HG02981 (cell line): Measurements from ENCODE around the gene AKAP13.
"Not testable (repeated sequence)": the region's sequence is repeated elsewhere in the genome, so short reads cannot be mapped to it uniquely, and the experiment has no call there.

Experiments
- ATAC-seq: cut with Tn5 transposase; IDR thresholded peaks from one replicate; pipeline ENCODE4 v1.9.1; 2021; ENCODE audit warnings: mild to moderate bottlenecking, moderate library complexity; ENCODE audit not compliant: unreplicated experiment

The AKAP13 gene

DNA sequence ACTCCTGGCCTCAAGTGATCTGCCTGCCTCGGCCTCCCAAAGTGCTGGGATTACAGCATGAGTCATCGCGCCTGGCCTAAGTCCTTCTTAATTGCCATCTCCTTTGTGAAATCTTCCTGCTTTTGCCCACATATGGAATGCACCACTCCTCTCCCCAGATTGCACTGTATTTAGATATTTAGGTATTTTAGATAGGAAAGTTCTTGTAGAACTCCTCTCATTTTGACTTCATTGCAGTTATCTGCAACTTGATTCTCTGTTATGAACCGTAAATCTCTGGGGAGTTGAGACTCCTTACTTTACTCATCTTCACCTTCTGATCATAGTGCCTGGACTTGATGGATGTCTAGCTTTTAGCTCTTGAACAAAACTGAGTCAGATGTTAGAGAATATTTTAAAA lies 150.7 kb downstream of the AKAP13 start:
- no peak for ATAC-seq

DNA sequence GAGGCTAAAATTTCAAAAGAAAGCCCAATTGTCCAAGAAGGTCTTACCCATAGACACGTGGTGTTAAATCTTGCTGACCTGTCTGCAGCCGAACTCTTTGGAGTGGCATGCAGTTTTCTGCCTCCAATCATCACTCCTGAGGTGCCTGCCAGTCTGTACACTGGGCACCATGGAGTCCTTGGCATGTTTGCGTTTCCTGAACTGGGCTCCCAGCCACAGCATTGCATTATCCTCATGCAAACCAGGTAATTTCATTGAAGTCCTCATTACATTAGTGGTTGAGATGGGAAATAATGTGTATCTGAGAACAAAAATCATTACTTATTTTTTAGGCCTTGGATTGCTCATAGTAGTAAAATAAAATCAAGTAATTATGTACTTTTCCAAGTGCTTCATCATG lies 152.3 kb downstream of the AKAP13 start:
- ATAC-seq: no peak

DNA sequence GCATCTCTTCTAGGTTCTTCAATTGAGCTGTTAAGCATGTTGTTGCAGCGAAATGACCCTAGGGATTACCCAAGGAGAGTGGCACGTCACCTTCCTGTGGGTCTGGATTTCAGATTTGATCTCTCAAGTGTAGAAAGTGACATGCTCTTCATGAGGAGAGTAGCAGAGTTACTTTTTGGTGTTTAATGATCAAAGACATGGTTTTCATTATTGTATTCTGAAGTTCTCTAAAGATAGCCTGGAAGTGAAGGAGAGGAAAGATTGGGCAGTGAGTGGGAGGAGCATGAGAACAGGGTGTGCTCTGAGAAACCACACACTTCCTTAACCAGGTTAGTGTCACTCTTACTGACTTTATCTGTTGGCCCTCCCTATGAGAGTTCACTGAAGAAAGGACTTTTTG lies 153.6 kb downstream of the AKAP13 start:
- peak; percentile 86 for ATAC-seq

DNA sequence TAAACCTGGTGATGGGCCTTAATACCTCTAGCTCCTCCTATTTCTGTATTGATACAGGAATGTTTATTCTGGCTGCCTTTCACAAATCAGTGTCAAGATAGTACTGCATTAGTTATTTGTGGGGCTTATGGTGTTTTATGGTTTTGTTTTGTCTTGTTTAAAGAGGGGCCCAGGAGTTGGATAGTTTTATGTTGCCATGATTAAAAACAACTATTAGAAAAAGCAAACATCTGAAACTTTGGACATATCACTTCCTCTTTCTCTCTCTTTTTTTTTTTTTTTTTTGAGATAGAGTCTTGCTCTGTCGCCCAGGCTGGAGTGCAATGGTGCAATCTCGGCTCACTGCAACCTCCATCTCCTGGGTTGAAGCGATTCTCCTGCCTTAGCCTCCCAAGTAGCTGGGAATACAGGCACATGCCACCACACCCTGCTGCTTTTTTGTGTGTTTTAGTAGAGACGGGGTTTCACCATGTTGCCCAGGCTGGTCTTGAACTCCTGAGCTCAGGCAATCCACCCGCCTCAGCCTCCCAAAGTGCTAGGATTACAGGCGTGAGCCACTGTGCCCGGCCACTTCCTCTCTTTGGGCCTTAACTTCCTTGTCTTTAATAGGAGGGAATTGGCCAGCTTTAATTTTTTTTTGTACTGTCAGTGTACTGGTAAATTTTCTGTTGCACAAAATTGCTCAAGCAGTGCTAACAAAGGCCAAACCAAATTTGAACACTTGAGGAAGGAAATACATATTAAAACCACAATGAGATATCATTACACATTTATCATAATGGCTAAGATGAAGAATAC lies 155.3 kb downstream of the AKAP13 start:
- not testable (repeated sequence) for ATAC-seq

DNA sequence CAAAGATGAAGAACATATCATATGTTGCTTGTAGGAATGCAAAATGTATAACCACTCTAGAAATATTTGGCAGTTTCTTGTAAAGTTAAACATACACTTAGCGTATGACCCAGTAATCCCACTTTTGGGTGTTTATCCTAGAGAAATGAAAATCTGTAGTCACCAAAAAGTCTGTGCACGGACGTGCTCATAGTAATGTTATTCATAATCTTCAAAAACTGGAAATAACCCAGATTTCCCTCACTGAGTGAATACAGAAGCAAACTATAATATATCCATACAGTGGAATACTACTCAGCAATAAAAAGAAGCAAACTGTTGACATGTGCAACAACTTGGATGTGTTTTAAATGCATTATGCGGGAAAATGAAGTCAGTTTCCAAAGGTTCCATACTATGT lies 155.9 kb downstream of the AKAP13 start:
- ATAC-seq: no peak

DNA sequence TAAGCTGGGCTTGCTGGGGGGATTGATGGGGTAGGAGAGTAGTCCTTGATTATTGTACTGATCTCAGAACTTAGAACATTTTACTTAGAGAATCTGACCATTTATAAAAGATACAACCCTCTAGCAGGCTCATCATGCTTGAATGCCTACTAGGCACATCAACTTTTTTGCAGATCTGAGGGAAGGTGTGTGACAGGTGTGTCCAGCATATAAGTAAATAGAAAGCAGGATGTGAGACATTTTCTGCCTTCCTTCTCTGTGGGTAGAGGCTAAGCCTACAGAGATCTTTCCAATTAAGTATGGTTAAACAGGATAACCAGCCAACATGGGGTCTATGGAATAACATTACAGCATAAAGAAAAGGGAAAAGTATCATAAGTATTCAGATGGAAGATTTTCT lies 159.1 kb downstream of the AKAP13 start:
- ATAC-seq: no peak

DNA sequence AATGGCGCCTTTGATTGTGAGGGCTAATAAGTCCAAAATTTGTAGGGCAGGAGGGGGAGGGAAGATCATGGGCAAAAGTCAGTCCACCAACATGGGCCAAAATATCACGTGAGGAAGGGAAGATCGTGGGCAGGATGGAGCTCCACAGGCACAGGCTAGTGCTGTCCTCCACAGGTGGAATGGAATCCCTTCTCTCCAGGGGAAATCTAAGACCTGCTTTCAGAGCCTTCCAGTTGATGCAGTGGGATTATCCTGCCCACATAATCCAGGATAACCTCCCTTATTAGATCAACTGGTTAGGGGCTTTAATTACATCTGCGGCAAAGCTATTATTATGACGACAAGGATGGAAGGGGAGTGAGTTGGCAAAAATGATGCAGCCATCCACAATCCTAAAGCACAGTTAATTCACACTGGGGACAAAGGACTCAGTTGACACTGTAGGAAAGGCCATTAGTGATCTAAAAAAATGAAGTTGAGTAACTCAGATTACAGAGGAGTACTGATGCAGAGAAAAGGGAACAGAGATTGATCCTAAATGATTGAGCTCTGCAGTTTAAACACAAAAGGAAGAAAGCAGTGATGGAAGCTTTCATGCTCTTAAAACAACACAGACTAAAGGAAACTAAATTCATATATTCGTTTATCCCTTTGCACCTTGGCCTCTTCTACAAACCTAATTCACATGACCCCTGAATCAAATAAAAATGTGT lies 159.8 kb downstream of the AKAP13 start:
- no peak for ATAC-seq

DNA sequence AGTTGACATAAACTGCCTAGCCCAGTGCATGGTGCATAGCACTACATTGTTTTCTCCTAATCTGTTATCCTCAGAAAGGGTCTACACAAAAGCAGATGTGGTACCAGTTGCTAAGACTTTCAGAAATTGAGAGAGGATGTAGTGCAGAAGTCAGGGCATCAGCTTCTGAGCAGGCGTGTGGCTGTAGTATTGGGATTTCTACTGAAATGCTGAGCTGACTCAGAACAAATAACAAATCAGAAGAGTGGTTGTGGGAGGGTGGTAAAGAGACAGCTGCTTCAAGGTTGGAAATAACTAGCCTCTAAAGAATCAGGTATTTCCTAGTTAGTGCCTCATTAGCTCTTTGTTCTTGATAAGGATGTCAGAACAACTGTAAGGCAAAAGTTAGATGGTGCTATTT lies 161.3 kb downstream of the AKAP13 start:
- peak; percentile 71 for ATAC-seq

DNA sequence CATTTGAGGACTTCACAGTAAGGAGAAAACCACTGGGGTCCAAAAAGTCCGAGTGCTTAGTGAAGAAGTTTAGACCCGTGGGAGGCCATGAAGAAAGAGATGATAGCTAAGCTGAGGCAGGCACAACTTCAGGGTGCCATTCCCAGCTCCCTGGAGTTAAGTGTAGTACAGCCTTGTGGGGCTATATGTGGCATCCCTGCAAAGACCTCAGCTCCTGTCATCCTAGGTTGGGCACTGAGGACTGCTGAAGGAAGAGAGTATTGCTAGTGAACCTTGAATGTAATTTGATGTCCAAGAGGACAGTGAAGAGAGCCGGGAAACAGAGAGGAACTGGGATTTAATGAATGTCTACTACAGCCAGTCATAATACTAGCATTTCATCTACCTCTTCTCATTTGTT lies 162.1 kb downstream of the AKAP13 start:
- ATAC-seq: no peak

DNA sequence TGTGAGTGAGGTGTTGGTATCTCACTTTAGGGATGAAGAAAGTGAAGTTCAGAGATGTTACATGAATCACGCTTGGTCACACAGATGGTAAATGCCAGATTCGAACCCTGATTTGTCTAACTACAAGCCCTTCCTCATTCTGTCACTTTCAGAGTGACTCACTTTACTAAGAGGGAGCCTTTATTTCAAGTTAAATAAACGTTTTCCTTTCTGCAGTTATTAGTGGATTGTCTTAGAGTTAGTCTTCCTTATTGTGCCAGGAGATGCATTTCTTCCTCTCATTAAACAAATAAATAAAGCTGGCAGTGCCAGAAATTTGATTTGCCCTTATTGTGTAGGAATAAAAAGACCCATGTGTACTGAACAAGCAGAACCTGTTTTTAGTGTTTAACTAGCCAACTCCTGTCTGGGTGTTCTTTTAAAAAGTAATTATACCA lies 162.5 kb downstream of the AKAP13 start:
- no peak for ATAC-seq

DNA sequence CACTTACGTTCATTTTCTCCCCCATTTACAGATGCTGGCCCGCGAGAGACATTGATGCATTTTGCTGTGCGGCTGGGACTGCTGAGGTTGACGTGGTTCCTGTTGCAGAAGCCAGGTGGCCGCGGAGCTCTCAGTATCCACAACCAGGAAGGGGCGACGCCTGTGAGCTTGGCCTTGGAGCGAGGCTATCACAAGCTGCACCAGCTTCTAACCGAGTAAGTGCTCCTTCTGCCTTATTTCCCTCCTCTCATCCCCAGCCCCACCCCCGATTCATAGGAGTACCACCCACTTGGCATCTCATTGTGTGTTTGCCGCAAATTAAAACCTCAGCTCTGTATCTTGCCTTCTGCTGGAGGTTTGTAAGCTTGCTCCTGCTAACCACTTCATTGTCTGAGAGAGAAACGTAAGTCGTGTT lies 163.3 kb downstream of the AKAP13 start:
- ATAC-seq: no peak

DNA sequence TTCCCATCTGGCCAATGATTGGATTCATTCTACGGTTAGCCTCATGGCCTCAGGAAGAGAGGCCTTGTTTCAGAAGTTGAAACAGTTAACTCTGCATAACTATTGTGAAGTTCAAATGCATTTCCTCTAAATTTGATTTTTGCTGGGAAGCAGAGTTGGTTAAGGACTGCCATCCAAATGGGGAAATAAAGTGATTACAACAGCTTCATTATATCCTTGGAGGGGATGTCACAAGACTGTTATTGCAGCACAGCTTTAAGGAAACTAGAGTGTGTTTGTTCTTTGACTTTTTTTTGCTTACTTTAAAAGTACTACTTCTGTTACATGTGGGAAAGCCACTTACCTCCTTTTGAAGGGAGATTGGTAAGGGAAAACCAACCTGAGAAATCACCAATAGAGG lies 164.8 kb downstream of the AKAP13 start:
- no peak for ATAC-seq

DNA sequence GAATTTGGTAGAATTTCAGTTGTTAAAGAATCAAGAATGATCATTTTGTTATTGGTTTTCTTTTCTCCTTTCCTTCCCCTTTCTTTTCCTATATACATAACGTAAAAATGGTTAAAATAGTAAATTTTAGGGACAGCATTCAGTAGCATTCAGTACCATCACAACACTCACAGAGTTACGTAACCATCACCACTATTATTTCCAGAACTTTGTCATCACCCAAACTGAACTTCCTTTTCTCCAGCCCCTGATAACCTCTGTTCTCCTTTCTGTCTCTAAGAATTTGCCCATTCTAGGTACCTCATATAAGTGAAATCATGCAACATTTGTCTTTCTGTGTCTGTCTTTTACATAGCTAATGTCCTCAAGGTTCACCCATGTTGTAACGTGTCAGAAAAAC lies 165.3 kb downstream of the AKAP13 start:
- no peak for ATAC-seq

DNA sequence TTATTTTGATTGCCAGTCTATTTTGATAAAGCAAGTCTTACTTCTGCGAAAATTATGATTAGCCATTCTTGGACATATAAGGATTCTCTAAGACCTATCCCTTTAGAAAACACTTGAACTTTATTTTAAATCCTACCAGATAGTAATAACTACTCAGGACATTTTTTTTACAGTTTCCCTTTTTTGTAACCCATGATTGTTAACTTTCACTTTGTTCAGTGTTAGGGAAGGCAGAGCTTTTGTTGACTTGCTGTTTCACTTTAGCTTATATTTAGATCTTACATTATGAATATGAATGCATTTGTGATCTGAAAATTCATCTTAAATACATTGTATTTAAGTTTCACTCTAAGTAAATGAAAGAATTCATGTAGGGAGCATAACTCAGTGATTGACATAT lies 167.0 kb downstream of the AKAP13 start:
- ATAC-seq: no peak

DNA sequence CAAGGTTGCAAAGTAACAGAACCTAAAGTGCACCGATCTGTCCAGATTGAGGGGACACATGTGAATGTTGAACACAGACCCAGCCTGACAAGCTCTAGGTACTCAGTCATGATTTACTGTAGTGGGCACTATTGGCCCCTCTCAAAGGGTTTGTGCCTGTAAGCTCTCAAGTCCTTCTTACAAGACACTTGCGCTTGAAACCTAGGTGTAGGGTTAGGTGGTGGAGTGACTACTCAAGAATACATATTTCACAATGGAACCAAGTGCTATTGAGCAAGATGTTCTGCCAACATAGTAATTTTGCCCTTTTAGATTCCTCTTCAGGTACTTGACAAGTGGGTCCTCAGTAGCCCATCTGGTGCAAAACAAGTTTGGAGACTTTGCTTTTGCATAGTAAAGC lies 169.9 kb downstream of the AKAP13 start:
- ATAC-seq: no peak

DNA sequence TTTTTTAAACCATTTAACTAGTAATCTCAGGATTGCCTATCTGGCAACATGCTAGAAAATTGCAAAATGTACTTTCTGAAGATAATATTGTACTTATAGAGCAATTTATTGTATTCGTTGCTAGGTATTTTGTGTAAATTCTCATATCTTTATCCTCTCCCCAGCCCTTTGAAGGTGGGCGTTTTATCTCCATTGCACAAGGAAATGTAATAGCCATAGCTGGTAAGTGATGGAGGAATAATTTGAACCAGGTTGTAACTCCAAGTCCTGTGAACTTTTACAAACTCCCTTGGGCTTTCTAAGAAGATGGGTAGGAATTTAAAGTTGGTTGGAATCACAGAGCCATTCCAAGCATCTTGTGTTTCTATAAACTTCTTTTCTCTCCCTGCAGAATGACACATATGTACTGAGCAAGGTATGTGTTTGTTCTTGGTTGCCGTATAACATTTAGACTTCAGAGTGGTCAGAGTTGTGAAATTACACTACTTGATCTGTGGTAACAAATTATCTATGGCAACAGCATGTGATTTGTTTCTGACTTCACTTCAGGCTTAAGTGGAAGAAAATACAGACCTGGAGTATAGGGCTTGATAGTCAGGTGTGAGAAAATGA lies 170.9 kb downstream of the AKAP13 start:
- no peak for ATAC-seq

DNA sequence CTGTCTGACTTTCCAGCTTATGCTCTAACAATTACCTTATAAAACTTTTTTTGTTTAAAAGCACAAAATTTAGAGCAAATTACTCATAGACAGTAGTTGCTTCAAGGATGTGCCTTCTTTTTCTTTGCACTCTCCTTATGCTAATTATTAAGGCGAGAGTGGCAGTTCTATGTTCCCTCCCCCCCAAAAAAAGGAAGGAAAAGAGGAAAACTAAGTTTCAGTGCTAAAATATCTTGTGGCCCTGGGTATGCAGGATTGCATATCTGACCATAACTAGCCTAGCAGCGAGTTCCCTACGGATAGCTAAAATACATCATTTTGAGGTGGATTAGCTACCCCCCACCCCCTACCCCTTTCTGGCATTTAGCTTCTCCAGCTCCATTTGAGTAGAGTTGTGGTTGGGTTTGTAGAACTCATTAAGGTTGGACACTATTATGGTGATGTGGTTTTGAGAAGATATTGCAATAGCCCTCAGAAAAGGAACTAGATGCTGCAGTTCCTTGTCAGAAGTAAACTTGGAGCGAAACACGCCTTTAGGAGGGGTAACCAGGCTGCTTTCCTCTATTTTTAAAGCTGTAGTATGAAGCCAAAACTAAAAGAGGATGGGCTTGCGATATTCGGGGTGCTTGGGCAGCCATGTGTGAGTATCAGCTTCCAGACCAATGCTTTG lies 174.6 kb downstream of the AKAP13 start:
- ATAC-seq: no peak

DNA sequence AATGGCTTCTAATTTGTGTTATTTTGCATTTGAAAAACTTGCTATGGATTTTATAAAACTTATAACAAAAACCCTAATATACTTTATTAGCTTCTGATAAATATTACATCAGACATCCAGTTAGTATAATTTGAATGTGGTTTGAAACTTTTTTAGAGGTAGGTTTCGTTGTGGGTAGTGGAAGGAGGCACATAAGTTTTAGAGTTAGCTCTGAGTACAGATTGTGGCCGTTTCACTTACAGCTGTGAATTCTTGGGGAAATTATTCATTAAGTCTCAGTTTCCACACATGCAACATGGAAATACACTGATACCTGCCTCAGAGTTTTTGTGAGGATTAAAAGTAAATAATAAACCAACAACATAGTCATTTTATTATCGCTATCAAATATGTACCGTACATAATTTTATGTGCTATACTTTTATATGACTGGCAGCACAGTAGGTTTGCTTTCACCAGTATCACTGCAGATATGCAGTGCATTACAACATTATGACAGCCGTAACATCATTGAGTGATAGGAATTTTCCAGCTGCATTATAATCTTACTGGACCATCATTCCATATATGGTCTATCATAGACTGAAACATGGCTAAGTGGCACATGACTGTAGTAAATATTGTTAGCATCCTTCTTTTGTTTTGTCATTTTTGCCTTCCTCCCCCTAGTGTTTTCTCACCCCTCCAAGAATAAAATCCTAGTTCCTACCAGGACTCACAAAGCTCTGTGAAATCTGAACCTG lies 175.6 kb downstream of the AKAP13 start:
- ATAC-seq: peak; percentile 79

DNA sequence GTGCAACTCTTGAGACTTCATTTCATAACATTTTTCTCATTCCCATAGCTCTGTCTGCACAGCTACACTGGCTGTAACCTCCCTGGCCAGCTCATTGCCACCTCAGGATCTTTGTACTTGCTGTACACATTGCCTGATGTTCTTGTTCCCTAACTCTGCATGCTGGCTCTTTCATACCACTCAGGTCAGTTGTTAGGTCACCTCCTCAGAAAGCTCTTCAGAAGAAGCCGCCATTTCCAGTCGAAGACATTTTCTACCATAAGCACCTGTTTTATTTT lies 176.2 kb downstream of the AKAP13 start:
- no peak for ATAC-seq

DNA sequence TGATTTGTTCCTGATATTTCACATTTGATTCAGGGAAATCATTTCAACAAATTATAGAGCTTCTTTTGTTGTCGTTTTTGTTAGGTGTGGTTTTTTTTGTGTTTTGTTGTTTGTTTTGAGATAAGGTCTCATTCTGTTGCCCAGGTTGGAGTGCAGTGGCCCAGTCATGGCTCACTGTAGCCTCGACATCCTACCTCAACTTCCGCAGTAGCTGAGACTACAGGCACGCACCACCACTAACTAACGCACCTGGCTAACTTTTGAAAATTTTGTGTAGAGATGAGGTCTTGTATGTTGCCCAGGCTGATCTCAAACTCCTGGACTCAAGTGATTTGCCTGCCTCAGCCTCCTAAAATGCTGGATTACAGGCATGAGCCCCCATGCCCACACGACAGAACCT lies 177.0 kb downstream of the AKAP13 start:
- ATAC-seq: no peak

DNA sequence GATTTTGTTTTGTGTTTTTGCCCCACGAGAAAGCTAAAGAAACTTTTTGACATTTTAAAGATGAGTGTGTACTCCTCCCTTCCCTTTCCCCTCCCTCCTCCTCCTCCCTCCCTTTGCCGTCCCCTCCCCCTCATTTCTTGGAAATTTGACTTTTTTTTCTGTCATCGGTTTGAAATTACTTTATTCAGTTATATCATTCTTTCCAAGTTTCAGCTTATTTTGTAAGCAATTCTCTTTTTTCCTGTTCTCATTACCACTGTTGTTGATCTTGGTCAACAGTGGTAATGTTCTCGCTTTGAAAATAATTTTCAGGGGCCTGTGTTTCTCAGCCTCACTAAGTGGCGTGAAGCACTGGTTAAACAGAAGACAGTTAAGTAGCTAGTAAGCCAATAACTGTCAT lies 178.4 kb downstream of the AKAP13 start:
- ATAC-seq: no peak
